GM21529 (cell line): ENCODE results near the gene AP3S2.
"Not testable (repeated sequence)": the region's sequence is repeated elsewhere in the genome, so short reads cannot be mapped to it uniquely, and the experiment has no call there.

ENCODE experiments used
- ATAC-seq: cut with Tn5 transposase; IDR thresholded peaks from one replicate; pipeline ENCODE4 v1.9.1; 2021; ENCODE audit not compliant: unreplicated experiment

AP3S2 gene

GRCh38 chr15:89904519-89904918, 10.7 kb upstream of the AP3S2 start:
- no peak for ATAC-seq

GRCh38 chr15:89903858-89904130, 10.0 kb upstream of the AP3S2 start:
- no peak for ATAC-seq

- ATAC-seq, result no peak
Measured at GRCh38 chr15:89903015-89903857, 9.4 kb upstream of the AP3S2 start.

GRCh38 chr15:89900849-89901248, 7.1 kb upstream of the AP3S2 start:
- no peak for ATAC-seq

- ATAC-seq, result no peak
Measured at GRCh38 chr15:89899951-89900567, 6.3 kb upstream of the AP3S2 start.

- ATAC-seq, result no peak
Measured at GRCh38 chr15:89899295-89899945, 5.6 kb upstream of the AP3S2 start.

- ATAC-seq, result peak; percentile 63
Measured at GRCh38 chr15:89898614-89899294, 5.0 kb upstream of the AP3S2 start.

GRCh38 chr15:89898146-89898545, 4.4 kb upstream of the AP3S2 start:
- no peak for ATAC-seq

GRCh38 chr15:89893027-89893426, 767 bp downstream of the AP3S2 start:
- no peak for ATAC-seq

GRCh38 chr15:89888214-89888804, 5.5 kb downstream of the AP3S2 start:
- ATAC-seq, result no peak

GRCh38 chr15:89885611-89886010, 8.2 kb downstream of the AP3S2 start:
- ATAC-seq, result no peak

- ATAC-seq, result not testable (repeated sequence)
Measured at GRCh38 chr15:89885179-89885578, 8.6 kb downstream of the AP3S2 start.

GRCh38 chr15:89883518-89883917, 10.3 kb downstream of the AP3S2 start:
- no peak for ATAC-seq

- no peak for ATAC-seq
Measured at GRCh38 chr15:89880727-89881126, 13.1 kb downstream of the AP3S2 start.

GRCh38 chr15:89878323-89878722, 15.5 kb downstream of the AP3S2 start:
- ATAC-seq, result no peak

GRCh38 chr15:89877083-89877425, 16.7 kb downstream of the AP3S2 start:
- ATAC-seq, result no peak

- ATAC-seq, result no peak
Measured at GRCh38 chr15:89876396-89877082, 17.3 kb downstream of the AP3S2 start.

GRCh38 chr15:89875741-89876140, 18.1 kb downstream of the AP3S2 start:
- no peak for ATAC-seq

GRCh38 chr15:89874926-89875564, 18.7 kb downstream of the AP3S2 start:
- ATAC-seq, result peak; percentile 95

- no peak for ATAC-seq
Measured at GRCh38 chr15:89870688-89871288, 23.0 kb downstream of the AP3S2 start.
